A673 (cell line): ENCODE measurements around the gene TSHZ2. TPM values are rescaled to one million over a fixed set of nuclear protein-coding genes. Genes with fewer than 3 reads are reported as not detected.

Experiments used
- BruUV-seq: library from RNA; stranded (reverse); fragments of 400-500 nt; replicated peaks from 2 replicates; lab custom pipeline; 2021; lab: Mats Ljungman, UMichigan
- CTCF ChIA-PET: fragments of 300-600 bp; sonication (Branson Sonifier 250); formaldehyde crosslinking; loops from one replicate; lab custom pipeline; 2022; ENCODE audit warnings: antibody characterized with exemption; lab: Charles Lee
- POLR2A ChIA-PET: fragments of 300-600 bp; sonication (Branson Sonifier 250); formaldehyde crosslinking; loops from one replicate; lab custom pipeline; 2022; ENCODE audit warnings: antibody characterized with exemption; ENCODE audit not compliant: low non-redundant PET; lab: Charles Lee
- DNase-seq: peaks from one replicate; pipeline ENCODE4 v3.0.0-alpha.2; 2015; ENCODE audit warnings: low spot score
- H3K27ac ChIP-seq: fragments of 200-600 bp; sonication (generic); 2 replicates; pipeline ENCODE4 v1.5.1; 2016; ENCODE audit warnings: mixed run types, low read depth, mild to moderate bottlenecking, mixed read lengths, antibody characterized with exemption, low read length; ENCODE audit not compliant: poor library complexity, severe bottlenecking
- H3K27me3 ChIP-seq: fragments of 200-600 bp; sonication (generic); replicated peaks from 2 replicates; pipeline ENCODE4 v1.6.1; 2017; ENCODE audit warnings: mixed run types, low read depth, mild to moderate bottlenecking, mixed read lengths, antibody characterized with exemption, low read length; ENCODE audit not compliant: insufficient read depth, poor library complexity
- H3K36me3 ChIP-seq: fragments of 200-600 bp; sonication (generic); 2 replicates; pipeline ENCODE4 v1.6.1; 2016; ENCODE audit warnings: mixed run types, mild to moderate bottlenecking, mixed read lengths, antibody characterized with exemption, low read length; ENCODE audit not compliant: insufficient read depth, poor library complexity, severe bottlenecking
- H3K4me1 ChIP-seq: fragments of 200-600 bp; sonication (generic); 2 replicates; pipeline ENCODE4 v1.6.1; 2017; ENCODE audit warnings: mixed run types, mild to moderate bottlenecking, mixed read lengths, antibody characterized with exemption, low read length; ENCODE audit not compliant: insufficient read depth, poor library complexity, severe bottlenecking
- H3K4me3 ChIP-seq: fragments of 200-600 bp; sonication (generic); 2 replicates; pipeline ENCODE4 v1.5.1; 2016; ENCODE audit warnings: low read depth, mixed run types, mild to moderate bottlenecking, mixed read lengths, low read length; ENCODE audit not compliant: poor library complexity, severe bottlenecking
- H3K9me3 ChIP-seq: fragments of 200-600 bp; sonication (generic); 2 replicates; pipeline ENCODE4 v1.6.1; 2016; ENCODE audit warnings: mixed run types, low read depth, mild to moderate bottlenecking, mixed read lengths, antibody characterized with exemption, low read length; ENCODE audit not compliant: poor library complexity, severe bottlenecking
- CTCF ChIP-seq: fragments of 300-800, 200-600 bp; sonication (generic); conservative IDR thresholded peaks from 2 replicates; pipeline ENCODE4 v1.5.1; 2017; ENCODE audit warnings: low read depth, mild to moderate bottlenecking, antibody characterized with exemption, low read length, moderate library complexity, mixed read lengths
- EZH2 ChIP-seq: fragments of 200-600 bp; sonication (generic); IDR thresholded peaks from 2 replicates; pipeline ENCODE4 v1.6.1; 2017; ENCODE audit warnings: borderline replicate concordance, low read depth, mild to moderate bottlenecking, mixed read lengths, antibody characterized with exemption, low read length; ENCODE audit not compliant: poor library complexity, severe bottlenecking
- intact Hi-C: fragments of 100-400 bp; cut with micrococcal nuclease; formaldehyde crosslinking; loops from one replicate; pipeline ENCODE4 v1.10.0; 2022; ENCODE audit not compliant: unreplicated experiment
- total RNA-seq: library from RNA; stranded (reverse); gene quantifications from 2 replicates; pipeline ENCODE4 v1.2.3, GENCODE V29; 2021

Gene TSHZ2
- total RNA-seq, 1 experiment from 2014 or later, result 4.1 TPM

DNA sequence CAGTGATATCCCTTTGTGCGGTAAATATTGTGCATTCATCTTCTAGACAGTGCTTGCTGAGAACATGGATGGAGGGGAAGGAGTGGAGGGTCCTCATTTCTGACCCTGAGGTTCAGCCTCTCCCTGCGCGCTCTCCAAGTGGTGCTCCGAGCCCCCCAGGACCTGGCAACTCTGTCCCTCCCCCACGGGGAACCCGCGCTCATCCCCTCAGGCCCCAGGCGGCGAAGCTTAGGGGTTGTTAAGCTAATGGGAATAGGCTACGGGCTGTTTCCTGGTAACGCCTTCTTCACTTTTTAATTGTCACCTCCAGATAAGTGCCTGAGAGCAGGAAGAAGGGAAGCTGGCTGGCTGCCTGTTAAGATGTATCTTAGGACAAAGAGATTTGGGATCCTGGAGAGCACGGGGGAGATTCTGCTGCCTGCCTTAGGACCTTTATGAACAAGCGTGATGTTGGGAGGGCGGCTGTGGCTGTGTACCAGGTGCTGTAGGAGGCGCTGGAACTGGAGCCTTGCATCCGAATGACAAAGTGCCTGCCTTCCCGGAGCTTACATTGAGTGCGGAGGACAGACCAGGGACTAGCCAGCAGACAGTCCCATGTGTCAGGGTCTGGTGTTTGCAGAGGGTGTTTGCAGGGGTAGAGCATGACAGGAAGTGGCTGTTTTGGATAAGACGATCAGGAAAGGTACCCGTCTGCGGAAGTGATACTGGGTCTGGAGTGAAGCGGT is 11.7 kb downstream of the TSHZ2 start:
- ChIA-PET CTCF (no interaction called here), POLR2A (no interaction called here)
- Histone ChIP-seq H3K36me3 (no peaks in the 10 kb centered on the region), H3K4me3 (no peak overlapping the region), H3K27ac (no peak overlapping the region), H3K9me3 (no peaks in the 10 kb centered on the region), H3K27me3 (no peaks in the 10 kb centered on the region), H3K4me1 (no peaks in the 10 kb centered on the region)
- no peak for TF ChIP-seq EZH2
- TF ChIP-seq CTCF, result no peak
- no TSS peak for BruUV-seq
- DNase-seq, result no peak
- intact Hi-C loops, result no loop called here

- Histone ChIP-seq H3K36me3 (no peaks in the 10 kb centered on the region), H3K27me3 (no peaks in the 10 kb centered on the region), H3K9me3 (no peaks in the 10 kb centered on the region), H3K4me3 (no peak overlapping the region), H3K27ac (no peak overlapping the region), H3K4me1 (no peaks in the 10 kb centered on the region)
- TF ChIP-seq EZH2 (no peak), CTCF (no peak)
- ChIA-PET CTCF (no interaction called here), POLR2A (no interaction called here)
- BruUV-seq, result no TSS peak
- no peak for DNase-seq
- intact Hi-C loops, result no loop called here
Measured at GRCh38 chr20:52984451-52984810, 12.3 kb downstream of the TSHZ2 start.

GRCh38 chr20:52985687-52986086 is 13.5 kb downstream of the TSHZ2 start:
- TF ChIP-seq CTCF (no peak), EZH2 (no peak)
- H3K4me1 ChIP-seq, result no peaks in the 10 kb centered on the region
- intact Hi-C loops, result no loop called here
- no peak overlapping the region for H3K27ac ChIP-seq
- BruUV-seq, result no TSS peak
- POLR2A ChIA-PET, result no interaction called here
- no peaks in the 10 kb centered on the region for H3K27me3 ChIP-seq
- no peak overlapping the region for H3K4me3 ChIP-seq
- no peaks in the 10 kb centered on the region for H3K36me3 ChIP-seq
- no peak for DNase-seq
- CTCF ChIA-PET, result no interaction called here
- no peaks in the 10 kb centered on the region for H3K9me3 ChIP-seq
